ENCODE measurements around the gene GLUD1.
"Not testable (repeated sequence)": the region's sequence is repeated elsewhere in the genome, so short reads cannot be mapped to it uniquely, and the experiment has no call there.

The GLUD1 gene

GRCh38 chr10:87090779-87091178, 3.9 kb downstream of the GLUD1 start:
- DNase-seq: no peak

GRCh38 chr10:87089746-87090145, 4.9 kb downstream of the GLUD1 start:
- no peak for DNase-seq

- DNase-seq: no peak
Measured at GRCh38 chr10:87085537-87085936, 9.1 kb downstream of the GLUD1 start.

GRCh38 chr10:87084291-87084782, 10.3 kb downstream of the GLUD1 start:
- DNase-seq: not testable (repeated sequence)

- not testable (repeated sequence) for DNase-seq
Measured at GRCh38 chr10:87083576-87084290, 10.9 kb downstream of the GLUD1 start.

- not testable (repeated sequence) for DNase-seq
Measured at GRCh38 chr10:87082219-87082618, 12.4 kb downstream of the GLUD1 start.

- not testable (repeated sequence) for DNase-seq
Measured at GRCh38 chr10:87081574-87081973, 13.1 kb downstream of the GLUD1 start.

- DNase-seq: not testable (repeated sequence)
Measured at GRCh38 chr10:87080621-87081020, 14.0 kb downstream of the GLUD1 start.

- DNase-seq: no peak
Measured at GRCh38 chr10:87079106-87079836, 15.4 kb downstream of the GLUD1 start.

- DNase-seq: not testable (repeated sequence)
Measured at GRCh38 chr10:87076421-87076820, 18.2 kb downstream of the GLUD1 start.

GRCh38 chr10:87072449-87072848, 22.2 kb downstream of the GLUD1 start:
- DNase-seq: no peak

- DNase-seq: no peak
Measured at GRCh38 chr10:87068281-87068680, 26.4 kb downstream of the GLUD1 start.

- no peak for DNase-seq
Measured at GRCh38 chr10:87066865-87067264, 27.8 kb downstream of the GLUD1 start.

GRCh38 chr10:87066178-87066577, 28.5 kb downstream of the GLUD1 start:
- DNase-seq: no peak

GRCh38 chr10:87064651-87065050, 30.0 kb downstream of the GLUD1 start:
- peak in 36 of 56 donors; percentile 4 to 69 (median 24) for DNase-seq

- no peak for DNase-seq
Measured at GRCh38 chr10:87060280-87060928, 34.2 kb downstream of the GLUD1 start.

- no peak for DNase-seq
Measured at GRCh38 chr10:87059401-87059800, 35.2 kb downstream of the GLUD1 start.

- DNase-seq: no peak
Measured at GRCh38 chr10:87058171-87058570, 36.5 kb downstream of the GLUD1 start.

- DNase-seq: peak in 1 of 56 donors; percentile 40
Measured at GRCh38 chr10:87054373-87055295, 40.0 kb downstream of the GLUD1 start.

- DNase-seq: peak in 16 of 56 donors; percentile 5 to 43 (median 17)
Measured at GRCh38 chr10:87053577-87054181, 41.0 kb downstream of the GLUD1 start.
